SU-DHL-6 (cell line): Measurements from ENCODE around the gene ZSCAN30.
A peak's percentile ranks its signal among the peaks of the same experiment; 100 is the strongest.

Experiments used
- H2AFZ ChIP-seq: fragments of 200-600 bp; sonication (generic); 2 replicates; pipeline ENCODE4 v1.6.1; 2014; ENCODE audit warnings: low read depth, mild to moderate bottlenecking, moderate library complexity, mixed read lengths, antibody characterized with exemption, low read length; ENCODE audit not compliant: severe bottlenecking
- H3F3A ChIP-seq: fragments of 200-600 bp; shearing (Covaris generic); 2 replicates; pipeline ENCODE4 v1.6.0; 2016; ENCODE audit warnings: antibody characterized with exemption, mild to moderate bottlenecking; ENCODE audit not compliant: insufficient read depth
- H3K27ac ChIP-seq: fragments of 200-600 bp; sonication (generic); 2 replicates; pipeline ENCODE4 v1.5.1; 2016; ENCODE audit warnings: low read depth, mild to moderate bottlenecking, low read length, moderate library complexity, mixed read lengths
- H3K27me3 ChIP-seq: fragments of 200-600 bp; sonication (generic), shearing (Covaris generic); 2 replicates; pipeline ENCODE4 v1.6.0; 2014; ENCODE audit warnings: mild to moderate bottlenecking, low read length
- H3K36me3 ChIP-seq: fragments of 200-600 bp; sonication (generic); 2 replicates; pipeline ENCODE4 v1.6.1; 2014; ENCODE audit warnings: mild to moderate bottlenecking, low read length, mixed read lengths
- H3K4me2 ChIP-seq: fragments of 300-600, 200-600 bp; shearing (Covaris generic), sonication (generic); 2 replicates; pipeline ENCODE4 v1.6.0; 2014; ENCODE audit warnings: low read length, low read depth, mild to moderate bottlenecking; ENCODE audit not compliant: poor library complexity, severe bottlenecking
- H3K4me3 ChIP-seq: fragments of 200-600 bp; sonication (generic); 2 replicates; pipeline ENCODE4 v1.5.1; 2014; ENCODE audit warnings: antibody characterized with exemption, low read length, mild to moderate bottlenecking, mixed read lengths; ENCODE audit not compliant: insufficient read depth, poor library complexity, severe bottlenecking
- H3K79me2 ChIP-seq: fragments of 200-600 bp; sonication (generic); 2 replicates; pipeline ENCODE4 v1.6.1; 2014; ENCODE audit warnings: mild to moderate bottlenecking, low read length, moderate library complexity; ENCODE audit not compliant: insufficient read depth
- H3K9ac ChIP-seq: fragments of 200-600 bp; sonication (generic); 2 replicates; pipeline ENCODE4 v1.7.0; 2014; ENCODE audit warnings: mild to moderate bottlenecking, low read length
- H3K9me2 ChIP-seq: fragments of 200-600 bp; sonication (generic); replicated peaks from 2 replicates; pipeline ENCODE4 v1.6.1; 2014; ENCODE audit warnings: low read length; ENCODE audit not compliant: insufficient read depth
- H3K9me3 ChIP-seq: fragments of 200-600 bp; sonication (generic); 2 replicates; pipeline ENCODE4 v1.6.1; 2014; ENCODE audit warnings: low read length, mixed read lengths; ENCODE audit not compliant: insufficient read depth
- H4K20me1 ChIP-seq: fragments of 200-600 bp; sonication (generic); 2 replicates; pipeline ENCODE4 v1.6.1; 2014; ENCODE audit warnings: low read depth, mild to moderate bottlenecking, antibody characterized with exemption, low read length, moderate library complexity, mixed read lengths
- CTCF ChIP-seq: fragments of 200-600 bp; sonication (generic); IDR thresholded peaks from one replicate; pipeline ENCODE4 v1.5.1; 2017; ENCODE audit warnings: antibody characterized with exemption, mild to moderate bottlenecking, low read length, moderate library complexity; ENCODE audit not compliant: insufficient read depth, poor library complexity, severe bottlenecking
- EZH2phosphoT487 ChIP-seq: fragments of 200-600 bp; sonication (generic), shearing (Covaris generic); conservative IDR thresholded peaks from 2 replicates; pipeline ENCODE4 v1.6.1; 2018; ENCODE audit warnings: mild to moderate bottlenecking, antibody characterized with exemption, low read length, moderate library complexity, mixed read lengths

ZSCAN30 gene

DNA sequence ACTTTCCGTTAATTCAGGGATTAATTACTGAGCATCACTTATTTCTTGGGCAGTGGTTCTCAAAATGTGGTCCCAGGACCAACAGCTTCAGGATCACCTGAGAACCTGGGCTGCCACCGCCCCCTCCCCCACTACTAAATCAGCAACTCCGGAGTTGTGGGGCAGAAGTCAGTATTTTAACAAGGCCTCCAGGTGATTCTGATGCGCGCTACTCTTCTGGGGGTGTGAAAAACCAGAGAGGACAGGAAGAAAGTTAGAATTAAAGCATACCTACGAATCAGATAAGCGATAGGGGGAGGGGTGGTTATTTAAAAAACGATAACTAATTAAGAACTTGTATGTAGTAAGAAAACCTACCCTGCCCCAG, 319 bp downstream of the ZSCAN30 start:
- Histone ChIP-seq H3K9me2 (no peaks in the 10 kb centered on the region), H3K9me3 (peaks cover 6% of the 10 kb centered on the region; the same call in 1 of the 2 replicates), H3K9ac (peak overlapping the region; percentile 84), H3K27me3 (no peaks in the 10 kb centered on the region), H2AFZ (peak overlapping the region; percentile 93), H3K36me3 (peaks cover 19% of the 10 kb centered on the region; the same call in 1 of the 2 replicates), H3K27ac (peak overlapping the region; percentile 44), H3K4me3 (peak overlapping the region; percentile 77), H3K79me2 (peaks cover 79% of the 10 kb centered on the region), H3F3A (no peaks in the 10 kb centered on the region), H3K4me2 (peak overlapping the region; percentile 77), H4K20me1 (no peaks in the 10 kb centered on the region)
- TF ChIP-seq CTCF (no peak), EZH2phosphoT487 (no peak)

GRCh38 chr18:35289293-35289692, 736 bp downstream of the ZSCAN30 start:
- Histone ChIP-seq H3K4me2 (peak overlapping the region; percentile 77), H2AFZ (peak overlapping the region; percentile 93), H3K9ac (peak overlapping the region; percentile 84), H4K20me1 (no peaks in the 10 kb centered on the region), H3K79me2 (peaks cover 82% of the 10 kb centered on the region), H3K4me3 (peak overlapping the region; percentile 77), H3K27ac (peak overlapping the region; percentile 44), H3K9me3 (peaks cover 10% of the 10 kb centered on the region; the same call in 1 of the 2 replicates), H3F3A (no peaks in the 10 kb centered on the region), H3K36me3 (peaks cover 23% of the 10 kb centered on the region), H3K27me3 (no peaks in the 10 kb centered on the region), H3K9me2 (no peaks in the 10 kb centered on the region)
- TF ChIP-seq EZH2phosphoT487 (no peak), CTCF (no peak)

GRCh38 chr18:35284841-35285240, 5.2 kb downstream of the ZSCAN30 start:
- H3K36me3 ChIP-seq, result peaks cover 41% of the 10 kb centered on the region
- peaks cover 61% of the 10 kb centered on the region for H3K79me2 ChIP-seq
- TF ChIP-seq CTCF (no peak), EZH2phosphoT487 (no peak)
- H3K9me3 ChIP-seq, result peaks cover 25% of the 10 kb centered on the region; the same call in 1 of the 2 replicates
- H4K20me1 ChIP-seq, result no peaks in the 10 kb centered on the region
- H3K9me2 ChIP-seq, result no peaks in the 10 kb centered on the region
- H3K4me2 ChIP-seq, result no peak overlapping the region
- no peaks in the 10 kb centered on the region for H3K27me3 ChIP-seq
- H3K4me3 ChIP-seq, result no peak overlapping the region
- H3F3A ChIP-seq, result no peaks in the 10 kb centered on the region
- no peak overlapping the region for H3K27ac ChIP-seq
- no peak overlapping the region for H2AFZ ChIP-seq
- H3K9ac ChIP-seq, result no peak overlapping the region
